Measurements from ENCODE around the gene CLASP1. TPM values are rescaled to one million over a fixed set of nuclear protein-coding genes. Genes with fewer than 3 reads are reported as not detected.
"Not testable (repeated sequence)": the region's sequence is repeated elsewhere in the genome, so short reads cannot be mapped to it uniquely, and the experiment has no call there.

The CLASP1 gene
- total RNA-seq, 1 donor from 2014 or later, result 66.3 TPM

DNA sequence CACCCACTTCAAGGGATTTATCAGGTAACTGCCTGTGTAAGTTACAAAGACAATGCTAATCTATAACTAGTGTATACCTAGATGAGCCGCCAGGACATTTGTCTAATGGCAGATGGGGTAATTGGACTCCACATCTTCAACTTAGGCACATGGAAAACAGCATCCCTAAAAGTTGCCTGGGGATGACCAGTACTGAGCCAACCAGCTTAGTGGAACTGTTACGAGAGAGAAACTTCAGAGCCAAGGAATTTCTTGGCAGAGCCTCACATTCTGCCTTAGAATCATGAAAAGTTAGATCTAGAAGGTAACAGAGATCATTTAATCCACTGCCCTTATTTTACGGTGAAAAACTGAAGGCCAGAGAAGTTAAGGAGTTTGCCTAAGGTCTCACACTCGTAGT is 15.5 kb upstream of the CLASP1 start:
- DNase-seq (ENCODE audit: missing footprints) (no peak), ATAC-seq (no peak)
- intact Hi-C loops (cut with DNase I), result no loop called here

DNA sequence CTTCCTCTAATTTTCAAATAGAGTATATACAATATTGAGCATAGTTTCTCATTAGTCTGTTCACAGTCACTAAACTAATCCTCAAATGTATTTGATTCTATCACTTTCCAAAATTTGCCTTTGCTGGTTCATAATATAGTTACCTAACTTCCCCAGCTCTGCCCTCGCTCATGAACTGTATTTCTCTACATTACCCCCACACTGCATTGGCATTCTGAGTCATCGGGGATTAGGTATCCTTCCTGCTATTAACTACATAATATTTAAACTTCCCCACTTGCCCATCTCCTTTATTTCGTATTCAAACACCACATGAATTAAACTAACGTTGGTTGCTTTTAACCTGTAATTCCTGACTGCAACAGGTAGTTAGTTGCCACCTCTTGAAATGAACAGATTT is 14.8 kb upstream of the CLASP1 start:
- ATAC-seq, result no peak
- intact Hi-C loops (cut with DNase I), result no loop called here
- no peak for DNase-seq (ENCODE audit: missing footprints)

DNA sequence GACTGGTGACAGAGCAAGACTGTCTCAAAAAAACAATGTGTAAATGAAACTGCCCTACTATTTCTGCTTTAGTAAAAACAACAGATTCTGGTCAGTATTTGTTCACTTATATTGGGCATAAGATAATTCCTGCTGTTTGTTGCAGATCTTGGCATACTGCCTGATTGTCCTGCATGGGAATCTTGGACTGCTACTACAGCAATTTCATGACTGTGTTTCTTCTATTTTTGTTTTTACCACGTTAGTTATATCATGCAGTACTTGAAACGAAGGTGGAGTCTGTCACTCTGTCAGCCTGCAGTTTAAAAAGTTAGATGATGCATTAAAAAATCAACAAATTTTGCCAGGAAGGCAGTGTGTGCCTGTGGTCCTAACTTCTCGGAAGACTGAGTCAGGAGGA is 14.2 kb upstream of the CLASP1 start:
- intact Hi-C loops (cut with DNase I), result no loop called here
- no peak for DNase-seq (ENCODE audit: missing footprints)
- ATAC-seq, result no peak

DNA sequence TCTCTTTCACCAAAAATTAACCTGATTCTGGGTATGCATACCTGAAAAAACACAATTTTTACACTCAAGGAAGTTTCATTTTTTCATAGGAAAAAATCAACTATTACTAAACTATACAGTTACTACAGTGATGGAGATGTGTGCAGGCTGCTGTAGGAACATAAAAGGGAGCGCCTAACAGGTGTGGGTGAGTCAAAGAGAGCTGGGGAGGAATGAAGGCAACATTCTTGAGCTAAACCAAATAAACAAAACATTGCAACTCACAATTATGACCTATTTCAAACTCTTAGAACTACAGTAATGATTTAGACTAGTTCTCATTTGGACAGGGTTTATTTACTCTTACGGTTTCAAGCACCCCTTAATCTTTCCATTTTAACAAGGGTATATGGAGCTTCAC is 13.4 kb upstream of the CLASP1 start:
- intact Hi-C loops (cut with DNase I), result no loop called here
- ATAC-seq (no peak), DNase-seq (ENCODE audit: missing footprints) (no peak)

DNA sequence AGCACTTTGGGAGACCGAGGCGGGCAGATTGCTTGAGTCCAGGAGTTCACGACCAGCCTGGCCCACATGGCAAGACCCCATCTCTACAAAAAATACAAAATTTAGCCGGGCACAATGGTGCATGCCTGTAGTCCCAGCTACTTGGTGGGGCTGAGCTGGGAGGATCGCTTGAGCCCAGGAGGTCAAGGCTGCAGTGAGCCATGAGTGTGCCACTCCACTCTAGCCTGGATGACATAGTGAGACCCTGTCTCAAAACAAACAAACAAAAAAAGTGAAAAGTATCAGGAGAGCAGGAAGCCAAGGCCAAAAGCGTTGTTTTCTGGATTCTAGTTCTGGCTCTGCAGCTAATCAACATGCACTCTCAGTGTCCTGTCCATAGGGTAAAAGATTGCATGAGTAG is 10.7 kb upstream of the CLASP1 start:
- DNase-seq (ENCODE audit: missing footprints), result no peak
- intact Hi-C loops (cut with DNase I), result no loop called here
- ATAC-seq, result no peak

DNA sequence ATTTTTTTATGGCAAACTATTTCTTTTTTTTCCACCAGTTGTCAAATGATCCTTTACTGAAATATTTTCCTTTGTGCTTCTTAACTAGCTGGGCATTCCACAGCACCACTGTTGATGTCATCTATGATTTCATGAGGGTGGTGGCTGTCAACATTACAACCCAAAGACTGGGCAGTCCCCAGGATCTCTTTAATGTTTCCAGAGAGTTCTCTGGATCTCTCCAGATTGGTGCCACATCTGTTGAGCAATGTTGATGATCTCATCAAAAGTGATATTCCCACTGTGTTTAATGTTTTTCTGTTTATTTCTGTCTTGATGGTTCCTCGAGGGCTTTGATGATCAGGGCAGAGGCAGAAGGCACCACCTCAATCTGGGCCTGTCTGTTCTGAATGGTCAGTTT is 9.1 kb upstream of the CLASP1 start:
- intact Hi-C loops (cut with DNase I); DNase-seq (ENCODE audit: missing footprints); ATAC-seq: not testable (repeated sequence)

DNA sequence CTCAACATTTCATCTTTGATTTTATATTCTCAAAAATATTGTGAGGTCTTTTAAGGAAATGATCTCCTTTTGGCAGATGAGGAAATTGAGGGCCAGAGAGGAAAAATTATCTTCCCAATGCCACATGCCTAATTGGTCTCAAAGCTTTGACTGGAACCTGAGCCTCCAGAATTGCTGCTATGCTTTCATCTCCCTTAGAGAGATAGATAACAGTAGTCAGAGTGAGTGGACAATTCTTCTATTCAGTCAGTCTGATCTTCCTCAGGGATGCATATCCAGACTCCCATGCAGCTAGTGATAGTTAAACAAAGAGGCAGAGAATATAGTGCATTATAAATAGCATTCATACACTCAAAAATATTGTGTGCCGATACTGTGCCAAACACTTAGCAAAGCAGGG is 3.8 kb upstream of the CLASP1 start:
- no peak for ATAC-seq
- intact Hi-C loops (cut with DNase I), result loop anchor here (5.0 kb wide), 1 partner anchor 64 kb away; no protein-coding TSS in a partner anchor

DNA sequence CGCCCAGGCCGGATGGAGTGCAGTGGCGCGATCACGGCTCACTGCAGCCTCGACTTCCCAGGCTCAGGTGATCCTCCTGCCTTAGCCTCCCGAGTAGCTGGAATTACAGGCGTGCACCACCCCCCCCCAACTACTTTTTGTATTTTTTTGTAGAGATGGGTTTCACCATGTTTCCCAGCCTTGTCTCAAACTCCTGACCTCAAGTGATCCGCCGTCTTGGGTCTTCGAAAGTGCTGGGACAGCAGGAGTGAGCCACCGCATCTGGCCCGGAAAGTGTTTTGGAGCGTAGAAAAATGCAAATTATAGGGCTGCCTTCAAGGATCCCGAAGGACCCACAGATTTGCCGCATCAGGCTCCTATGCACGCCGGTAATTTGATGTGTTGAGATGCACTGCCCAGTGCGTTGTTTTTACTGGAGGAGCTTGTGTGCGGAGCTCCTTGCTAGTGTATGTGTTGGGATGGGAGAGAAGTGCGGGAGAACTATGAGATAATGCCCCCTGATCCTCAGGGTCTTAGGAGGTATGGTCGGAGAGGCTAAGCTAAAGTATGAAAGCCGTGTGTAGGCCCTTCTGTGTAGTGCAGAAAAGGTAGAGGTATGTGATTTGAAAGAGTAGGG is 1.2 kb upstream of the CLASP1 start:
- intact Hi-C loops (cut with DNase I), result loop anchor here (5.0 kb wide), 1 partner anchor 67 kb away; no protein-coding TSS in a partner anchor
- ATAC-seq (no peak), DNase-seq (ENCODE audit: missing footprints) (no peak)

More for the DNA sequence above, 3.8 kb upstream of the CLASP1 start:
- no peak for DNase-seq (ENCODE audit: missing footprints)

DNA sequence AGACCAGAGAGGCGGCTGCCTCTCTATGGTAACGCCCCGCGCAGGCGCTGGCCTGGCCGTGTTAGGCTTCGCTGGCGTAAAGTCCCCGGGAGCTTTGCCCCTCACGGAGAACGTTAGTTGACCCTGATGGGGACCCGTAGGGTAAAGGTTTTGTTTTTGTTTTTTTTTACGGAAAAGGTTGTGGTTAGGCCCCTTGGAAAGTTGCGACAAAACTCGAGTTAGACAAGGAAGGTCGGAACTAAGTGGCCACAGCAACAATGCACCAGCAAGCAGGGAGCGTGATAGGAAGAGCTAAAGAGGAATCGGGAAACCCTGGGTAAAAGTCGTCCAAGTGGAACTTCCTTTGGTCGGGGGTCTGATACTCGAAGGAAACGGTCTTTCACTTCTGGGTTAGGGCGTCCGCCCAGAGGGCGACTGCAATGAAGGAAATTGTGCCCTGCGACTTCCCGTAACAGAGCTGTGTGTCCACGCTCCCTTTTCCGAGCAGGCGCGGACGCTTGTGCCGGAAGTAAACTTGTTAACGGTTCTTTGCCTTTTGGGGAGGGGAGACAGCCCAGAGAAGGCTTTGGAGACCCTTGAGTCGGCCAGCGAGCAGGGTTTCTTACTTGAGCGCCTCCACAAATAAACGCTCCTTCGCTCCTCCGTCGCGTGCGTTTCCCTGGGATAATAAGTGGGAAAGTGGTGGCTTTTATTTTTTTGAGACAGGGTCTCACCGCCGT is 493 bp upstream of the CLASP1 start:
- intact Hi-C loops (cut with DNase I), result loop anchor here (1.0 to 5.0 kb wide), 3 partner anchors 53 to 119 kb away; partner anchors contain the start of gene RNU4ATAC
- DNase-seq (ENCODE audit: missing footprints), result peak; percentile 98
- ATAC-seq, result peak; percentile 99

DNA sequence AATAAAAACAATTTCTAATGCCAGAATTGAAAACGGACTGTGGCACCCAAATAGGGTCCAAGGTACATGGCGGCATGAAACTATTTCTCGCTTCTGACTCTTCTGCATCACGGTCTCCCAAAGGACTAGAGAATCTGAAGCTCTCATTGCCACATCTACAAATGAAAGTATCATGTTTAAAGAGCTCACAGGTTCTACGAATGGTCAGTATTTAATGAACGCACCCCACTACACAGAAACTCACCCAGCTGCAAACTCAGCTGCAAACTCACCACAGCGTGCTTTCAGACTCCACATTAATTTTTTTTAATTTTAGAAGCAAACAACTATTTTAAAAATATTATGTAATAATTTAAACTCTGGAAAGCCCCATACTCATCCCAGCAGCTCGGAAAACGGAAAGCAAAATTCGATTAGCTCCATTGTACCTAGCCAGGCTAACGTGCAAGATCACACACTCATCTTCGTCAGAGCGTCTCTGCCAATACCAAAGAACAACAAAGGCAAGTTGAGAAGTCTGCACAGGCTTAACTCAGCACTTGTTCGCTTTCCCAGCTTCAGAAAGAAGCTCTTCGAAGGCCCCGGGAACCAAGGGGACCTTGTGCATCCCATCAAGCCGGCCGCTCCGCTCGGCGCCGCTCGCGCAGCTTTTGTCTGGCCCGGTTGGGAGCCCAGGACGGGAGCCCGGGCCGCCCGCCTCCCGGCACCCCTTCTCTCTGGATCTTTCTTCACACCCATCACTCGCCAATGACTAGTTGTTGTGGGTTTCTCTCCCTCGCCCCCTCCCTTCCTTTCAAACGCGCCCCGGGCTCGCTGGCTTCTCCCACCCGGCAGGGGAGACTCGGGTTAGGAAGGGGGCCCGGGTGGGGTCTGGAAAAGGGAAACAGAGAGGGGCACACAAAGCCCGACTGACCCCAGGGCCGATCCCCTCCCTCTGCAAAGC is 785 bp downstream of the CLASP1 start:
- DNase-seq (ENCODE audit: missing footprints), result peak; percentile 76
- intact Hi-C loops (cut with DNase I), result loop anchor here (1.0 to 2.0 kb wide), 2 partner anchors 52 to 118 kb away; partner anchors contain the start of gene RNU4ATAC
- peak; percentile 29 for ATAC-seq

DNA sequence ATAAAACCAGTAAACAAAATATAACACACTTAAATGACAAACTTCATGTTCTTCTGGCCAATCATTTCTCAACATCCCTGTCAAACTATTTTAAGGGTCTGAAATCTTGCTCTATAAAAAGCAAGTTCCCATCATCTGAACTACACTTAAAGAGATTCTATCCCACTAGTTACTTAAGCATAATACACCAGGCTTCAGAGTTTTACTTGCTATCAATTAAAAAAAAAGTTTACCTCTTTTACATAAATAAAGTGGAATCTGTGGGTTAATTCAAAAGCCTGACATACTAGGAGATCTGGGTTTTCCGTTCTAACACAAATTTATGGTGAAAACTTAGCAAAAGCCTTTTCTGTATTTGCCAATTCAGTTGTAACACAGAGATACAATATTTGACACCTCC is 1.9 kb downstream of the CLASP1 start:
- intact Hi-C loops (cut with DNase I), result loop anchor here (2.0 kb wide), 1 partner anchor 15 kb away; no protein-coding TSS in a partner anchor
- ATAC-seq, result no peak
- no peak for DNase-seq (ENCODE audit: missing footprints)

DNA sequence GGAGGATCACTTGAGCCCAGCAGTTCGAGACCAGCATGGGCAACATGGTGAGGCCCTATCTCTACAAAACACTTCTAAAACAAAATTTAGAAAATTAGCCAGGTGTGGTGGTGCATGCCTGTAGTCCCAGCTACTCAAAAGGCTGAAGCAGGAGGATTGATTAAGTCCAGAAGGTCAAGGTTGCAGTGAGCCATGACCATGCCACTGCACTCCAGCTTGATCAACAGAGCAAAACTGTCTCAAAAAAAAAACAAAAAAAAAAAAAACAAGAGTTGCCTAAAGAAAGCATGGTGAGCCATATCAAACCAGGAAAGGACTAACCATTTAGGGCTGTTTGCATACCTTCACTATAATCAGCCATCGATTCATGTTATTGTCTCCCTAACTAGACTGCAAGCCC is 4.5 kb downstream of the CLASP1 start:
- no peak for DNase-seq (ENCODE audit: missing footprints)
- intact Hi-C loops (cut with DNase I), result no loop called here
- ATAC-seq, result no peak

DNA sequence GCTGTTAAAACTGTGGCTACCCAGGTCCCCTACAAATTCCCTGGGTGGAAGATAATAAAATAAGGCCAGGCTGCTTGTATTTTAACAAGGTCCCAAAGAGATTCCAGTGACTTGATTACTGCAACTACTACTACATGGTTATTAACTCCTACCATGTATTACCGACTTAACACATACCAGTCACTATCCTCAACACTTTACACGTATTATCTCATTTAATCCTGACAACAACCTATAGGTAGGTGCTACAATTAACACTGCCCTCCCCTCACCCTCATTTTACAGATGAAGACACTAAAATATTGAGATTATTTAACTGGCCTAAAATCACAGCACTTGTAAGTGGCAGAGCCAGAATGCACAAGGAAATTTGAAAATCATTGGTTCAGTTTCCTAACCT is 5.4 kb downstream of the CLASP1 start:
- no peak for DNase-seq (ENCODE audit: missing footprints)
- no peak for ATAC-seq
- intact Hi-C loops (cut with DNase I), result no loop called here

DNA sequence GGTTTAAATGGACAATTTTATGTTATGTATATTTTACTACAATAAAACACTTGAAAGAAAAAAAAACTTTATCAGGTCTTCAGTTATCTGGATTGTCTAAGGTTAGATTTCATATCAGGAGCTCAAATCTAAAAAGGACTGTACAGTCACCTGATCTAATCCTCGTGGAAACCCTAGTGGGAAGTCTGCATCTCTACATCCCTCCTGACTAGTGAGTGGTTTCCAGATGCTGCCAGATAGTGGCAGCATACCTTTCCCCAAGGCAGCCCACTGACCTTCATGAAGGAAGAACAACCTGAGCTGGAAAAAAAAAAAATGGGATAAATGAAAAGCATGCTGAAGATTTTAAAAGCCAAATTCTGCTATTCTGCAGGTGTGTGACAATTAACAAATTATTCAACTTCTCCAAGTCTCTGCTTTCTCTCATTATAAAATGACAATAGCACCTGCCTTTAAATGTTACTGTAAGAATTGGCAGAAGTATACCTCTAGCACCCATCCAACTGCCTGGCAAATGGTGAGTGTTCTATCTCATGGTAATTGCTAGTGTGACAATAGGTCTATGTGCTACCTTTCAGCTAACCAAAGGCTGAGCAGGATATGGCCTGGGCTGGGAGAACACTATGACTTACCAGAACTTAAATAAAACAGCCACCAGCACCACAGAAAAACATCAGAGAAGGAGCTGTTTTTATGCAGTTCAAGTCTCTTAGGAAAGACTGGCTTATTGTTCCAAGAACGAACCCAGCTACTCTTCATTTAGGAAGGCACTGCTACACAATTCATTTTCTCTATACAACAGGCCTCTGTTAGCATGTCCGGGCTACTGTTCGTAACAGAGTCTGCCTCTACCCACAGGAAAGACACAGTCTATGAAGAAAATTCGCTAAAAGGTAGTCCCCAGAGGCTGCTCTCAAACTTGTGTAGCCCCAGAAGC is 8.6 kb downstream of the CLASP1 start:
- DNase-seq (ENCODE audit: missing footprints), result no peak
- intact Hi-C loops (cut with DNase I), result no loop called here
- no peak for ATAC-seq

DNA sequence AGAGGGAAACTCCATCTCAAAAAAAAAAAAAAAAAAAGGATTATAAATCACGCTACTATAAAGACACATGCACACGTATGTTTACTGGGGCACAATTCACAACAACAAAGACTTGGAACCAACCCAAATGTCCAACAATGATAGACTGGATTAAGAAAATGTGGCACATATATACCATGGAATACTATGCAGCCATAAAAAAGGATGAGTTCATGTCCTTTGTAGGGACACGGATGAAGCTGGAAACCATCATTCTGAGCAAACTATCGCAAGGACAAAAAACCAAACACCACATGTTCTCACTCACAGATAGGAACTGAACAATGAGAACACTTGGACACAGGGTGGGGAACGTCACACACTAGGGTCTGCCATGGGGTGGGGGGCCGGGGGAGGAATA is 9.4 kb downstream of the CLASP1 start:
- DNase-seq (ENCODE audit: missing footprints); ATAC-seq; intact Hi-C loops (cut with DNase I): not testable (repeated sequence)

DNA sequence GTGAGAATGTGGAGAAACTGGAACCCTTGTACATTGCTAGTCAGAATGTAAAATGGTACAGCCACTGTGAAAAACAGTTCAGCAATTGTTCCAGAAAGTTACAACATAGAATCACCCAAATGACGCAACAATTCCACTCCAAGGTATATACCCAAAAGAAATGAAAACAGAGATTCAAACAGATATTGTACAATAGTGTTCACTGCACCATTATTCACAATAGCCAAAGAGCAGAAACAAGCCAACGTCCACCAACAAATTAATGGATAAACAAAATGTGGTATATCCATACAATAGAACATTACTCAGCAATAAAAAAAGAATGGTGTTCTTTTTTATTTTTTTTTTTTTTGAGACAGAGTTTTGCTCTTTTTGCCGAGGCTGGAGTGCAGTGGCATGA is 10.9 kb downstream of the CLASP1 start:
- ATAC-seq, result no peak
- intact Hi-C loops (cut with DNase I), result no loop called here
- DNase-seq (ENCODE audit: missing footprints), result no peak

DNA sequence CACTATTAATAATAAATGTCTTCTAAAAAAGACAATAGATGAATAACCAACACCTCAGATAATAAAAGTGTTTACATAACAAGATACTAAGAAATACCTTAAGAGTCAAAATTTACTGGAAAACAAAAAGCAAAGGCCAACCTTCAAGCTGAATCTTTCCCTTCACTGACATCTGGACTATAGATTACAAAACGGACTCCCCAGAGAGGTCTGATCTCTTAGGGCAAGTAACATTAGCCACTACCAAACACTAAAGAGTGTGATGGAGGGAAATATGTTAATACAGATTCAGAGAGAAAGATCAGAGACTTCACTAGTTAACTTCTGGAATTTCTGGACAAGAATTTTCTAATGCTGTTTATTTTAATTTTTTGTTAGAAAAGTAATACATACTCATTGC is 13.9 kb downstream of the CLASP1 start:
- no peak for DNase-seq (ENCODE audit: missing footprints)
- intact Hi-C loops (cut with DNase I), result no loop called here
- no peak for ATAC-seq

All from Right ventricle myocardium inferior (tissue), 1 donor.